Measurements from ENCODE around the gene TWIST2.

The TWIST2 gene

DNA sequence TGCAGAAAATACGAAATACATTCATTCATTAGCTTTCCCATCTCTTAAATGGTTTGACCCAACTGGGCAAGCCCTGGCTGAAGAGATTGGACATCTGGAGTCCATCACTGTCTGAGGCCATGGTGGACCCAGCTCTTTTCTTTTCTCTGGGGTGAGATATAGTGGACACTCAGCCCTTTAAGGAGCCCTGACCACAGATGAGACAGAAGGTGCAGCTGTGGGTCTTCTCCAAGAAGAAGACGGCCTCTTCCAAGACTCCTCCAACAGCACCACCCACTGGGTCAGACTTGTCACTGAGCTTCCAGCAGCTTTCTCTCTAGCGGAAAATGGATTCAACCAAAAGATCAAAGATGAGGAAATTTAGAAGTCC lies 27.2 kb downstream of the TWIST2 start:
- Mint-ChIP-seq H3K4me1 (peaks cover 10% of the 10 kb centered on the region), H3K27me3 (ENCODE audit: low read depth) (peaks cover 26% of the 10 kb centered on the region), H3K27ac (peak overlapping the region in 2 of 3 experiments; percentile 40 to 44), H3K9me3 (no peaks in the 10 kb centered on the region), H3K36me3 (ENCODE audit: low read depth) (peaks cover 6% of the 10 kb centered on the region), H3K4me3 (no peak overlapping the region)
- TF ChIP-seq, protein P1, sequence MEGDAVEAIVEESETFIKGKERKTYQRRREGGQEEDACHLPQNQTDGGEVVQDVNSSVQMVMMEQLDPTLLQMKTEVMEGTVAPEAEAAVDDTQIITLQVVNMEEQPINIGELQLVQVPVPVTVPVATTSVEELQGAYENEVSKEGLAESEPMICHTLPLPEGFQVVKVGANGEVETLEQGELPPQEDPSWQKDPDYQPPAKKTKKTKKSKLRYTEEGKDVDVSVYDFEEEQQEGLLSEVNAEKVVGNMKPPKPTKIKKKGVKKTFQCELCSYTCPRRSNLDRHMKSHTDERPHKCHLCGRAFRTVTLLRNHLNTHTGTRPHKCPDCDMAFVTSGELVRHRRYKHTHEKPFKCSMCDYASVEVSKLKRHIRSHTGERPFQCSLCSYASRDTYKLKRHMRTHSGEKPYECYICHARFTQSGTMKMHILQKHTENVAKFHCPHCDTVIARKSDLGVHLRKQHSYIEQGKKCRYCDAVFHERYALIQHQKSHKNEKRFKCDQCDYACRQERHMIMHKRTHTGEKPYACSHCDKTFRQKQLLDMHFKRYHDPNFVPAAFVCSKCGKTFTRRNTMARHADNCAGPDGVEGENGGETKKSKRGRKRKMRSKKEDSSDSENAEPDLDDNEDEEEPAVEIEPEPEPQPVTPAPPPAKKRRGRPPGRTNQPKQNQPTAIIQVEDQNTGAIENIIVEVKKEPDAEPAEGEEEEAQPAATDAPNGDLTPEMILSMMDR (IDR thresholded peaks at IDR 0.05; ENCODE audit: unreplicated experiment in 3 of 3), result no peak

DNA sequence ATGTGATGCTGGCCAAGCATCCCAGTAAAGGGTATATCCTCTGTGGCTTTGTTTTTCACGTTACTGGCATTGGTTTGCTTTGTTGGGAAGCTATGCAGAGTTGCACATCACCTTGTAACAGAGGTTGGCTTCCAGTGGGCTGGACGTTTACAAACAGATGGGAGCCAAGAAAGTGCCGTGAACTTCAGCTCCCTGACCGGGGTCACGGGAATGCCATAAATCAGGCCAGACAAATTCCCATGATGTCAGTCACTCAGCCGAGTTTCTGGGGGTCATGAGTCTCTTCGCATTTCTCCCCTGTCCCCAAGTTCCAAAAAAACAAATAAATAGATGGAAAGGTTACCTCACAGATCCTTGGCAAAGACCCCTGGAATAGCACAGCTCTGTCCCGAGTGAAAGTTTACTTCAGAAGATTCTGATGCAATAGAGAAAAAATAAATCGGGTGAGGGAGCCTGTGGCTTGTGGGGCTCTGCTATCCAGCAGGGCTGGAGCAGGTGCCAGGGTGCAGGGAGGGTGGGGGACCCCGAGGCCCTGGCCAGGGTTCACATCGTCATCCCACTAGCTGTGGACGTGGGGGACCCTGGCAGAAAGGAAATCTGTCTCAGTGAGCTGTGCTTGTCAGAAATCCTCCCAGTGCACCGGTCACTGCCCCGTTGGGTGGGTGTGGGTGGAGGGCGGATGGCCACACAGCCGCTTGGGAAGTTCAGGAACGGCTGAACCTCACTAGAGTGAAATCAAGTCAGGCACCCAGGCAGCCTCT lies 27.8 kb downstream of the TWIST2 start:
- H3K27ac Mint-ChIP-seq, result peak overlapping the region in 2 of 3 experiments; percentile 40 to 44
- H3K4me1 Mint-ChIP-seq, result peaks cover 10% of the 10 kb centered on the region
- no peaks in the 10 kb centered on the region for H3K9me3 Mint-ChIP-seq
- TF ChIP-seq, protein P1 (IDR thresholded peaks at IDR 0.05; ENCODE audit: unreplicated experiment in 3 of 3), result no peak
- H3K4me3 Mint-ChIP-seq, result no peak overlapping the region
- H3K36me3 Mint-ChIP-seq (ENCODE audit: low read depth), result peaks cover 6% of the 10 kb centered on the region
- peaks cover 26% of the 10 kb centered on the region for H3K27me3 Mint-ChIP-seq (ENCODE audit: low read depth)

DNA sequence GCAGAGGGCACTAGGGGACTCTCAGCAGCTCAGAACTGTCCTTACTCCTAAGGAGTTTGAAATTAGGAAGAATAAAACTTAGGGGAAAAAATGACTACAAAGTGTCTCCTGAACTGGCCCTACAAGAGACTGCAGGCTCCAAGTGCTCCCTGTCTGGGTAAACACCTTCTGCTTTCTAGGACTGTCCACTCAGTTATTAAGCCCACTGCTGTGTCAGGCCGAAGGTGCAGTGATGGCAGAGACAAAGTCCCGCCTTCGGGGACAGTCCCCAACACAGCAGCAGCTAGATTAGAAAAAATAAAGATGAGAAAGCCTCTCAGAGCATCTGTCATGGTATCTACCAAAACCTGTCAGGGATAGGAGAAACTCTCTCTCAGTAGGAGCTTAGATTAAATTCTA lies 28.3 kb downstream of the TWIST2 start:
- Mint-ChIP-seq H3K4me1 (peaks cover 10% of the 10 kb centered on the region), H3K27me3 (ENCODE audit: low read depth) (peaks cover 26% of the 10 kb centered on the region), H3K36me3 (ENCODE audit: low read depth) (peaks cover 6% of the 10 kb centered on the region), H3K9me3 (no peaks in the 10 kb centered on the region), H3K4me3 (no peak overlapping the region), H3K27ac (peak overlapping the region in 1 of 3 experiments; percentile 44)
- TF ChIP-seq, protein P1 (IDR thresholded peaks at IDR 0.05; ENCODE audit: unreplicated experiment in 3 of 3), result no peak

DNA sequence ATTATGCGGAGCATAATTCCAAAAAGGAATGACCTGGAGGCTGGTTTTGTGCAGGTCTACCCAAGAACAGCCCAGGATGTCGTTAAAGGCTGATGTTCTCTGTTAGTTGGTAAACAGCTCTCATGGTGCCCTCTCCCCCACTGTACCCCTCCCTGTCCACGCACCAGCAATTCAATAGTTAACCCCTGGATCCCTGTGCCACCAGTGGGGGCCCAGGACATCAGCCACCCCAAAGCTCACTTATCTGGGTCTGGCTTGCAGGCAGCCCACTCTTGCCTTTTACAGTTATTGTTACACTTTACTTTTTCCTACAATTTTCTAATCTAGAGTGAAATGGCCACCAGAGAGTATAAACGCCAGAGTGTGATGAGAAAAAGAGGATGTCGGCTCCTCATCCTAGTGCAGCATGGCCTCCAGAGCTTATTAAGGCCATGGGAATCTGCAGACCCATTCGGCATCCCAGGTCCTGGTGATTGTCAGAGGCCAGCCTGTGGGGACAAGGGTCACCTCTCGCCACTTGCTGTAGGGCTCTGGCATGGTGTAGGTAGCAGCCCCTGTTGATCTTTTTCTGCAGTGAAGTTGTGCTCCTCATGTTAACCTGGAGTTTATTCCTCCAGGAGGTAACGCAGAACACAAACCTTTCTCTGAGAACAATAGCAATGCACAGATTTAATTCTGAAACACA lies 30.3 kb downstream of the TWIST2 start:
- no peak overlapping the region for H3K4me3 Mint-ChIP-seq
- H3K27me3 Mint-ChIP-seq (ENCODE audit: low read depth), result peaks cover 44% of the 10 kb centered on the region
- peaks cover 30% of the 10 kb centered on the region for H3K4me1 Mint-ChIP-seq
- peaks cover 6% of the 10 kb centered on the region for H3K36me3 Mint-ChIP-seq (ENCODE audit: low read depth)
- TF ChIP-seq, protein P1 (IDR thresholded peaks at IDR 0.05; ENCODE audit: unreplicated experiment in 3 of 3), result no peak
- H3K27ac Mint-ChIP-seq, result no peak overlapping the region
- no peaks in the 10 kb centered on the region for H3K9me3 Mint-ChIP-seq

DNA sequence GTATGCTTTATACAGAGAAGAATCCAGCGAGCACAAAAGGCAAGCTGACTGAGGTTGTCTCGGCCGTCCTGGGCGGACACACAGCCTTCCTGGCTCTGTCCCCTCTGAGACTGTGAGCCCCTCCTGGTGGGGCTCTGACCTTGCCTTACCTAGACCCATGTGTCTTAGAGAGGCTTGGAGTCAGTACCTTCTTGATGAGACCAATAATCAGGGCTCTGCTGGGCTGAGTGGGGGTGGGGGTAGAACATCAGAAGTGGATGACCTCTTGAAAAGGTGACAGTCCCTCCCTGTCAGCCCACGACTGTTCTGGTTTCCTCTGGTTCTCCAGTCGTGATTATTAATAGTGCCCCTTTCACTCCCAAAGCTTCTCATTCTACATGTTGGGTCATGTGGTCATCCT lies 31.2 kb downstream of the TWIST2 start:
- TF ChIP-seq, protein P1 (IDR thresholded peaks at IDR 0.05; ENCODE audit: unreplicated experiment in 3 of 3), result no peak
- peak overlapping the region in 2 of 3 experiments; percentile 6 to 48 for H3K27ac Mint-ChIP-seq
- H3K4me1 Mint-ChIP-seq, result peaks cover 35% of the 10 kb centered on the region
- H3K4me3 Mint-ChIP-seq, result no peak overlapping the region
- H3K27me3 Mint-ChIP-seq (ENCODE audit: low read depth), result peaks cover 47% of the 10 kb centered on the region
- no peaks in the 10 kb centered on the region for H3K9me3 Mint-ChIP-seq
- H3K36me3 Mint-ChIP-seq (ENCODE audit: low read depth), result peaks cover 6% of the 10 kb centered on the region
